Keratinocyte (primary cell): ENCODE measurements around the gene ENG. TPM values are rescaled to one million over a fixed set of nuclear protein-coding genes. Genes with fewer than 3 reads are reported as not detected.

Experiments used
- DNase-seq: peaks from one replicate; pipeline ENCODE4 v3.0.0-alpha.2; 2011; ENCODE audit warnings: low read depth, missing footprints, low spot score
- FAIRE-seq: peaks from 2 replicates; lab custom pipeline; 2011; peaks lifted over from hg19 to GRCh38; lab: Jason Lieb, UNC
- H2AFZ ChIP-seq: 2 replicates; pipeline ENCODE4 v1.6.0; 2012; ENCODE audit warnings: low read length, control low read depth, inconsistent platforms; ENCODE audit not compliant: control insufficient read depth
- H3K27ac ChIP-seq: 2 replicates; pipeline ENCODE4 v1.5.1; 2011; ENCODE audit warnings: low read length; ENCODE audit not compliant: control insufficient read depth, insufficient read depth
- H3K27me3 ChIP-seq: 3 replicates; pipeline ENCODE4 v1.6.0; 2011; ENCODE audit warnings: low read length; ENCODE audit not compliant: control insufficient read depth, insufficient read depth; ENCODE audit errors: extremely low read depth
- H3K36me3 ChIP-seq, 2 experiments: 2 replicates in 1 of 2; 3 replicates in 1 of 2; pipeline ENCODE4 v1.5.1; 2011; ENCODE audit warnings: low read length in 2 of 2, mild to moderate bottlenecking in 1 of 2; ENCODE audit not compliant: control insufficient read depth in 2 of 2, insufficient read depth in 2 of 2; ENCODE audit errors: extremely low read depth in 1 of 2
- H3K4me1 ChIP-seq: 3 replicates; pipeline ENCODE4 v1.5.1; 2011; ENCODE audit warnings: low read length; ENCODE audit not compliant: control insufficient read depth, insufficient read depth; ENCODE audit errors: extremely low read depth
- H3K4me2 ChIP-seq: 3 replicates; pipeline ENCODE4 v1.6.0; 2011; ENCODE audit warnings: low read depth, low read length; ENCODE audit not compliant: control insufficient read depth, insufficient read depth; ENCODE audit errors: extremely low read depth
- H3K4me3 ChIP-seq, 3 experiments: fragments of 200-600 bp in 1 of 3; sonication (generic) in 1 of 3; 2 replicates in 2 of 3; 3 replicates in 1 of 3; pipeline ENCODE4 v1.5.1; 2011 to 2016; ENCODE audit warnings: low read length in 3 of 3, mild to moderate bottlenecking in 3 of 3, control low read depth in 2 of 3, inconsistent platforms in 1 of 3, low read depth in 1 of 3, mixed read lengths in 1 of 3, mixed run types in 1 of 3, moderate library complexity in 1 of 3; ENCODE audit not compliant: control insufficient read depth in 2 of 3, insufficient read depth in 2 of 3; ENCODE audit errors: extremely low read depth in 1 of 3
- H3K79me2 ChIP-seq: 2 replicates; pipeline ENCODE4 v1.6.0; 2012; ENCODE audit warnings: low read length; ENCODE audit not compliant: control insufficient read depth, insufficient read depth
- H3K9ac ChIP-seq: 3 replicates; pipeline ENCODE4 v1.6.0; 2011; ENCODE audit warnings: low read length; ENCODE audit not compliant: control insufficient read depth, insufficient read depth; ENCODE audit errors: extremely low read depth
- H3K9me1 ChIP-seq: 3 replicates; pipeline ENCODE4 v1.6.0; 2011; ENCODE audit warnings: low read length; ENCODE audit not compliant: control insufficient read depth, insufficient read depth; ENCODE audit errors: extremely low read depth
- H3K9me3 ChIP-seq: 2 replicates; pipeline ENCODE4 v1.5.1; 2012; ENCODE audit warnings: low read depth, low read length; ENCODE audit not compliant: control insufficient read depth
- H4K20me1 ChIP-seq: 3 replicates; pipeline ENCODE4 v1.6.0; 2011; ENCODE audit warnings: low read length; ENCODE audit not compliant: control insufficient read depth, insufficient read depth; ENCODE audit errors: extremely low read depth
- CTCF ChIP-seq, 3 experiments: IDR thresholded peaks in 1 of 3; conservative IDR thresholded peaks in 1 of 3; optimal IDR thresholded peaks in 1 of 3; 2 replicates in 2 of 3; 3 replicates in 1 of 3; pipeline versions ENCODE3 to v1.5.1; 2011; ENCODE audit warnings: low read length in 3 of 3, mild to moderate bottlenecking in 3 of 3, moderate library complexity in 2 of 3, control low read depth in 1 of 3, inconsistent platforms in 1 of 3; ENCODE audit not compliant: insufficient read depth in 2 of 3; ENCODE audit errors: extremely low read depth in 1 of 3
- EZH2 ChIP-seq: IDR thresholded peaks from one replicate; pipeline ENCODE4 v1.6.1; 2012; ENCODE audit warnings: inconsistent platforms, mild to moderate bottlenecking, low read length, moderate library complexity
- dilution Hi-C: fragments of 300-500 bp; cut with MboI; formaldehyde crosslinking; loops from one replicate; pipeline ENCODE4 v1.7.0; 2020; ENCODE audit warnings: low sequenced_read_pairs; ENCODE audit not compliant: extremely low pct_ligation_motif_present
- polyA plus RNA-seq, 5 experiments: library from polyadenylated mRNA; depleted of rRNA in 3 of 5; stranded (reverse) in 3 of 5; stranded (forward) in 1 of 5; unstranded in 1 of 5; fragments of >200 nt; gene quantifications; 1 replicate in 1 of 5; 2 replicates in 3 of 5; 3 replicates in 1 of 5; pipeline versions ENCODE4 v1.2.1 to v1.2.3, GENCODE V29; 2011 to 2012; ENCODE audit warnings: missing spikeins in 2 of 5, low read depth in 1 of 5, low replicate concordance in 1 of 5

ENG gene
- polyA plus RNA-seq, 1 donor (not counting 4 experiments of a cell fraction or from before 2014, with no cell fraction given), result 0.22 TPM

DNA sequence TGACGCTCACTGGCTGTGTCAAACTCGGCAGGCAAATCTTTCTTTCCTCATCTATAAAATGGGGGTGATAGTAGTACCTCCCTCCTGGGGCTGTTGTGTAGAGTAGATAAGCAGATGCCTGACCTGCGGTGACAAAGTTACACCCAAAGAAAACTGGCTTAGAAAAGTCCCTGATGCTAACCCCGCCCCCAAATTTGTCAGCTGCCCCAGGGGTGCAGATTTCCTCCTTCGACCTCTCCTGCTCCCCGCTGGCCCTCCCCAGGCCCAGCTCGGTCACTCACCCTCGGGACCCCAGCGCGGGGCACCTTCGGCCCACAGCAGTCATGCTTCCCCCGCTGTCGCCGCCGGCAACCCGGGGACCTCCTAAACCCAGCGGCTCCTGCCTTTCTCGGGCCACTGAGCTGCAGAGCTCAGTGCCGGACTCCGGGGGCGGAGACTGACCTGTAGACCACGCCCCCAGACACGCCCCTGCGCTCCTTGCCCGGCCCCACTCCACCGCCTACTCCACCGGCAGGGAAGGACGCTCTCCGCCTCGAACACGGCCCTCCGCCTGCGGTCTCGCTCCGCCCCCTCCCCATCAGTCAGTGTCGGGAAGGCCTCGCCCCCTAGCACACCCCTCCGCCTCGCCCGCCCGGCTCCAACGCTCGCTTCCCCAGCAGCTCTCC, 83.4 kb downstream of the ENG start:
- no peaks in the 10 kb centered on the region for H3K9me3 ChIP-seq
- dilution Hi-C loops, result no loop called here
- DNase-seq (peak; percentile 85), FAIRE-seq (peak; percentile 41)
- H3K27me3 ChIP-seq, result no peaks in the 10 kb centered on the region
- H3K36me3 ChIP-seq, result no peaks in the 10 kb centered on the region
- H3K9me1 ChIP-seq, result no peaks in the 10 kb centered on the region
- H4K20me1 ChIP-seq, result no peaks in the 10 kb centered on the region
- peaks cover 10% of the 10 kb centered on the region for H3K4me1 ChIP-seq
- TF ChIP-seq CTCF (optimal IDR thresholded peaks at IDR 0.05 in 1 of 3, IDR thresholded peaks at IDR 0.05 in 1 of 3, conservative IDR thresholded peaks at IDR 0.05 in 1 of 3; ENCODE audit: extremely low read depth in 1 of 3, insufficient read depth in 2 of 3, low read length in 3 of 3) (no peak), EZH2 (no peak)
- peak overlapping the region; percentile 48 to 73 (median 64) for H3K4me3 ChIP-seq
- H3K79me2 ChIP-seq, result no peaks in the 10 kb centered on the region
- H3K9ac ChIP-seq, result peak overlapping the region; percentile 46
- H3K27ac ChIP-seq, result peak overlapping the region; percentile 34
- H2AFZ ChIP-seq, result peak overlapping the region; percentile 75
- peak overlapping the region; percentile 87 for H3K4me2 ChIP-seq

DNA sequence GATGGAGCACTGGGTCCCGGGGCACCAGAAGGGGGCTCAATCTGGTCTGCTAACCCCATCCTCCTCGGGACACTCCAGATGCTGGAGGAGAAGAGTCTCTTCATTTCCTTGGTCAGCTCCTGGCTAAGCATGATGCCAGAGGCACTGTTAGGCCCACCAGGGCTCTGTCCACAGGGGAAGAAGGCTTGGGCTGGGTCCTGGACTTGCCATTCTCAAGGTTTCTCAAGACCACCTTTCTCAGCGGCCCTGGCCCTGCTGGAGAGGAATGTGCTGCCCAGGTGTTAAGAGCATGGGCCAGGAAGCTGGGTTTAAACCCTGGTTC, 83.9 kb downstream of the ENG start:
- H3K27me3 ChIP-seq, result no peaks in the 10 kb centered on the region
- no peak overlapping the region for H2AFZ ChIP-seq
- no peaks in the 10 kb centered on the region for H3K36me3 ChIP-seq
- TF ChIP-seq CTCF (optimal IDR thresholded peaks at IDR 0.05 in 1 of 3, IDR thresholded peaks at IDR 0.05 in 1 of 3, conservative IDR thresholded peaks at IDR 0.05 in 1 of 3; ENCODE audit: extremely low read depth in 1 of 3, insufficient read depth in 2 of 3, low read length in 3 of 3) (no peak), EZH2 (no peak)
- FAIRE-seq (no peak), DNase-seq (no peak)
- peak overlapping the region; percentile 87 for H3K4me2 ChIP-seq
- H3K9me3 ChIP-seq, result no peaks in the 10 kb centered on the region
- H3K79me2 ChIP-seq, result no peaks in the 10 kb centered on the region
- no peaks in the 10 kb centered on the region for H4K20me1 ChIP-seq
- no peaks in the 10 kb centered on the region for H3K9me1 ChIP-seq
- H3K9ac ChIP-seq, result peak overlapping the region; percentile 11
- peak overlapping the region; percentile 34 for H3K27ac ChIP-seq
- peak overlapping the region in 2 of 3 experiments; percentile 64 to 73 for H3K4me3 ChIP-seq
- dilution Hi-C loops, result no loop called here
- H3K4me1 ChIP-seq, result peaks cover 10% of the 10 kb centered on the region
